Measurements from ENCODE around the gene ABCG2.
"Not testable (repeated sequence)": the region's sequence is repeated elsewhere in the genome, so short reads cannot be mapped to it uniquely, and the experiment has no call there.

The ABCG2 gene

GRCh38 chr4:88166608-88167007 lies 8.2 kb upstream of the ABCG2 start:
- DNase-seq (ENCODE audit: low spot score) = peak; percentile 29

GRCh38 chr4:88163336-88163735 lies 4.9 kb upstream of the ABCG2 start:
- DNase-seq (ENCODE audit: low spot score) = no peak

GRCh38 chr4:88162626-88163025 lies 4.2 kb upstream of the ABCG2 start:
- DNase-seq (ENCODE audit: low spot score) = peak; percentile 22

- DNase-seq (ENCODE audit: low spot score) = no peak
These were observed 838 bp upstream of the ABCG2 start for GRCh38 chr4:88159229-88159725.

- DNase-seq (ENCODE audit: low spot score) = no peak
These were observed 376 bp downstream of the ABCG2 start for GRCh38 chr4:88158038-88158488.

- not testable (repeated sequence) for DNase-seq (ENCODE audit: low spot score)
These were observed 6.1 kb downstream of the ABCG2 start for GRCh38 chr4:88152331-88152730.

GRCh38 chr4:88148560-88148959 lies 9.9 kb downstream of the ABCG2 start:
- DNase-seq (ENCODE audit: low spot score) = no peak

GRCh38 chr4:88147799-88148217 lies 10.6 kb downstream of the ABCG2 start:
- no peak for DNase-seq (ENCODE audit: low spot score)

GRCh38 chr4:88146891-88147290 lies 11.5 kb downstream of the ABCG2 start:
- no peak for DNase-seq (ENCODE audit: low spot score)

- no peak for DNase-seq (ENCODE audit: low spot score)
These were observed 13.6 kb downstream of the ABCG2 start for GRCh38 chr4:88144866-88145300.

- no peak for DNase-seq (ENCODE audit: low spot score)
These were observed 14.4 kb downstream of the ABCG2 start for GRCh38 chr4:88144048-88144447.

- peak; percentile 13 for DNase-seq (ENCODE audit: low spot score)
These were observed 14.9 kb downstream of the ABCG2 start for GRCh38 chr4:88143504-88143903.

GRCh38 chr4:88138561-88138960 lies 19.9 kb downstream of the ABCG2 start:
- DNase-seq (ENCODE audit: low spot score) = peak; percentile 89

- no peak for DNase-seq (ENCODE audit: low spot score)
These were observed 21.3 kb downstream of the ABCG2 start for GRCh38 chr4:88137112-88137511.

GRCh38 chr4:88136249-88136648 lies 22.2 kb downstream of the ABCG2 start:
- no peak for DNase-seq (ENCODE audit: low spot score)

GRCh38 chr4:88135356-88135663 lies 23.1 kb downstream of the ABCG2 start:
- no peak for DNase-seq (ENCODE audit: low spot score)

GRCh38 chr4:88134536-88135355 lies 23.7 kb downstream of the ABCG2 start:
- DNase-seq (ENCODE audit: low spot score) = no peak

GRCh38 chr4:88134111-88134510 lies 24.3 kb downstream of the ABCG2 start:
- DNase-seq (ENCODE audit: low spot score) = no peak

- DNase-seq (ENCODE audit: low spot score) = no peak
These were observed 27.7 kb downstream of the ABCG2 start for GRCh38 chr4:88130544-88131305.

GRCh38 chr4:88130003-88130402 lies 28.4 kb downstream of the ABCG2 start:
- no peak for DNase-seq (ENCODE audit: low spot score)

- DNase-seq (ENCODE audit: low spot score) = not testable (repeated sequence)
These were observed 36.2 kb downstream of the ABCG2 start for GRCh38 chr4:88122260-88122659.

- no peak for DNase-seq (ENCODE audit: low spot score)
These were observed 38.5 kb downstream of the ABCG2 start for GRCh38 chr4:88119943-88120342.

GRCh38 chr4:88115587-88115986 lies 42.9 kb downstream of the ABCG2 start:
- no peak for DNase-seq (ENCODE audit: low spot score)
